Right lobe of liver (tissue), 6 donors: ENCODE results near the gene ZC3H12A. TPM values are rescaled to one million over a fixed set of nuclear protein-coding genes. Genes with fewer than 3 reads are reported as not detected.
"Not testable (repeated sequence)": the region's sequence is repeated elsewhere in the genome, so short reads cannot be mapped to it uniquely, and the experiment has no call there.

Experiments used
- ATAC-seq, 4 donors: fragments of 200-7000 bp; cut with Tn5 transposase; one replicate each; pipeline ENCODE4 v1.9.1; 2020; ENCODE audit warnings: mild to moderate bottlenecking in 4 of 4, moderate library complexity in 4 of 4
- DNase-seq, 3 donors: peaks; one replicate each; pipeline ENCODE4 v3.0.0-alpha.2; 2020
- H3K27ac ChIP-seq, 3 donors: fragments of 200-600 bp; one replicate each; pipeline ENCODE4 v1.8.0; 2022
- H3K27me3 ChIP-seq, 2 donors: fragments of 200-600 bp; one replicate each; pipeline ENCODE4 v1.8.0; 2022
- H3K36me3 ChIP-seq, 4 donors: fragments of 200-600 bp; sonication (generic) in 1 of 4; one replicate each; pipeline versions ENCODE4 v1.5.1 to v1.8.0; 2017 to 2022; ENCODE audit warnings: control low read depth in 1 of 4
- H3K4me1 ChIP-seq, 4 donors: fragments of 200-600 bp; sonication (generic) in 1 of 4; one replicate each; pipeline versions ENCODE4 v1.5.1 to v1.8.0; 2017 to 2022; ENCODE audit warnings: control low read depth in 1 of 4
- H3K4me3 ChIP-seq, 3 donors: fragments of 200-600 bp; one replicate each; pipeline ENCODE4 v1.8.0; 2022
- H3K9me3 ChIP-seq, 4 donors: fragments of 200-600 bp; sonication (generic) in 1 of 4; one replicate each; pipeline versions ENCODE4 v1.5.1 to v1.8.0; 2017 to 2022; ENCODE audit warnings: control low read depth in 1 of 4
- CTCF ChIP-seq, 4 donors: fragments of 200-600 bp in 3 of 4; fragments of 450-650 bp in 1 of 4; IDR thresholded peaks; one replicate each; pipeline versions ENCODE4 v1.5.1 to v1.8.0; 2016 to 2022; ENCODE audit warnings: antibody characterized with exemption in 4 of 4, mild to moderate bottlenecking in 2 of 4
- POLR2A ChIP-seq: fragments of 450-650 bp; IDR thresholded peaks from one replicate; pipeline ENCODE4 v1.6.1; 2017; ENCODE audit warnings: antibody characterized with exemption, mild to moderate bottlenecking
- WGBS: methylation state at CpG from one replicate; pipeline ENCODE4 v1.1.6; 2018; ENCODE audit warnings: low coverage, low lambda C conversion rate; ENCODE audit not compliant: insufficient coverage; ENCODE audit errors: missing lambda C conversion rate; 5-methylcytosine and 5-hydroxymethylcytosine counted together
- intact Hi-C, 2 donors: fragments of 100-400 bp; cut with DNase I; formaldehyde crosslinking; loops; one replicate each; pipeline versions ENCODE4 v1.11.2 to v1.14.1; 2022
- total RNA-seq, 6 experiments: library from RNA; depleted of rRNA in 2 of 6; stranded (reverse); fragments of >200 nt in 2 of 6; fragmentation: NEBNext Ultra II Directional in 3 of 6; extraction: Animal tissue kit (Norgen Biotek cat#: 25700) in 3 of 6; gene quantifications; one replicate each; pipeline versions ENCODE4 v1.1.0 to v1.2.4, GENCODE V29; 2016 to 2023
- donor health status: DM: no; HTN: yes; CAD: no.
- donor health status: DM: no; HTN: no; CAD: no.
- donor health status: DM: no; HTN: no; CAD: no.
- donor health status: DM: no; HTN: yes; CAD: no.
- donor health status: DM: no; HTN: yes; CAD: no.

ZC3H12A gene
- total RNA-seq, 6 experiments from 2014 or later: 2.7 to 21.9 (median 8.3) TPM

DNA sequence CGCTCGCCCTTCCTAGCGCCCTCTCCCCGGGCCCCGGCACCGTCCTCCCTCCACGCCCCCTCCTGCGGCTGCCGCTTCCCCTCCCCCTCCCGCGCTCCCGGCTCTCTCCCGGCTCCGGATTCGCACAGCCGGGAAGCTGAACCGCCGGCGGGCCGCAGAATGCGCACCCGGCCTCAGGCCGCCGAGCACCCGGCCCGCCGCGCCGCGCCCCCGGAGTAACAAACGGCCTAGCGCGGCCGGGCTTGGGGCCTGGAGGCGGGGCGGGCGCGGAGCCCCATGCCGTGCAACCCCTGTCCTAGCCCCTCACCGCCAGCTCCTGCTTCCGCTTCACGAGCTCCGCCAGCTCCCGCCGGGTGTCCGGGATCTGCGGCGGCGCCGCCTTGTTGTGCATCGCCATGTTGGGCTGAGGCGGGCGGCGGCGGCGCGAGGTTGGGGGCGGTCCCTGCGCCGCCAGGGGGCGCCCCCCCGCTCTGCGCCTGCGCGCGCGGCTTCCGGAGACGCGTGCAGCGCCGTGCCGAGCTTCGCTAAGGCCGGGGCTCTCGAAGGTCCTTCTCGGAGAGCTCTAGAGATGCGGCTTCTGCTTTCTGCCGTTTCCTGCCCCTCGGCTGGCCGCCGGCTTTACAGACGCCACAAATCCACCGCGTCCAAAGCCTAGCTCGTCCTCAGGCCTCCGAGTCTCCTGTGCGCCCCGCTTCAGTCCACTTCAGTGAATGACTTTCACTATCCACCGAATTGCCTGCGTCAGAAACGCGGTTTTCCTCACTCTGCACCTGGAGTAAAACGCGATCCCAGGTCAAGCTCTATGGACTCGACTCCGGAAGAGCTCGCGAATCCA lies 40.2 kb downstream of the ZC3H12A start, which contains the start of gene MEAF6:
Gene MEAF6, minus strand, starts transcription at position 417 of the 835 bp plus-strand sequence. Its CDS starts 20 bp downstream, at position 397.
- TF ChIP-seq CTCF (IDR thresholded peaks at IDR 0.05): peak; percentile 54 to 87 (median 74)
- peak; percentile 96 for TF ChIP-seq POLR2A
- H3K27me3 ChIP-seq: no peaks in the 10 kb centered on the region
- peaks cover 0 to 23% (median 7%) of the 10 kb centered on the region in 4 donors for H3K36me3 ChIP-seq
- H3K9me3 ChIP-seq: no peaks in the 10 kb centered on the region
- peak; percentile 87 to 89 (median 88) for DNase-seq
- WGBS: 2% methylated on average over 30 of the region's 100 CpGs
- peak; percentile 93 to 97 (median 94) for ATAC-seq
- peak within 1 kb of the TSS; percentile 94 to 98 (median 95) for H3K27ac ChIP-seq
- peaks cover 0 to 24% (median 6%) of the 10 kb centered on the region in 4 donors for H3K4me1 ChIP-seq
- intact Hi-C loops: no loop called here
- H3K4me3 ChIP-seq: peak within 1 kb of the TSS; percentile 83 to 90 (median 89)

GRCh38 chr1:37515185-37516034 lies 41.0 kb downstream of the ZC3H12A start:
- intact Hi-C loops: no loop called here
- Histone ChIP-seq H3K27ac (peak overlapping the region; percentile 94 to 98 (median 95)), H3K4me1 (peaks cover 0 to 24% (median 6%) of the 10 kb centered on the region in 4 donors), H3K9me3 (no peaks in the 10 kb centered on the region), H3K4me3 (peak overlapping the region; percentile 83 to 90 (median 89)), H3K27me3 (no peaks in the 10 kb centered on the region), H3K36me3 (peaks cover 0 to 22% (median 7%) of the 10 kb centered on the region in 4 donors)
- TF ChIP-seq POLR2A (no peak), CTCF (IDR thresholded peaks at IDR 0.05) (no peak)
- 66% methylated on average over 18 of the region's 18 CpGs for WGBS
- peak in 1 of 3 donors; percentile 6 for DNase-seq
- ATAC-seq: no peak

DNA sequence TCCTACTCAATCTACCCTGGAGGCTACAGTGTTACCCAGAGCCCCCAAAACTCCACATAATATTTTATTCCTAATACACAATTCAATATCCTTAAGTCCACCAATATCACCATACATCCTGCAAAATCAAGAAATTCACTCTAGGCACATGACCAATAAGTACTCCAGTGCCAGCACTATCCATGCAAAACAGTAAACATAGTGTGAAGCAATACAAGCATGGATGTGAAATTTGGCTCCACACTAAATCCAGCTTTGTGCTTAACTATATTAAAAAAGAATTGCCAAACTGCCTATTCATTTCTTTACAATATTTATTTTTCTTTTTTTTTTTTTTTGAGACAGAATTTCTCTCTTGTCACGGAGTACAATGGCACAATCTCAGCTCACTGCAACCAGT lies 43.2 kb downstream of the ZC3H12A start:
- peaks cover 0 to 24% (median 6%) of the 10 kb centered on the region in 4 donors for H3K4me1 ChIP-seq
- no peaks in the 10 kb centered on the region for H3K9me3 ChIP-seq
- intact Hi-C loops: no loop called here
- peak overlapping the region; percentile 43 to 90 (median 89) for H3K27ac ChIP-seq
- TF ChIP-seq CTCF (IDR thresholded peaks at IDR 0.05) (no peak), POLR2A (no peak)
- peaks cover 0 to 3% (median 1%) of the 10 kb centered on the region in 4 donors for H3K36me3 ChIP-seq
- DNase-seq (peak in 1 of 3 donors; percentile 40), ATAC-seq (peak in 2 of 4 donors; percentile 4 to 8)
- H3K27me3 ChIP-seq: no peaks in the 10 kb centered on the region
- 25% methylated on average over 1 of the region's 1 CpG for WGBS
- H3K4me3 ChIP-seq: no peak overlapping the region

DNA sequence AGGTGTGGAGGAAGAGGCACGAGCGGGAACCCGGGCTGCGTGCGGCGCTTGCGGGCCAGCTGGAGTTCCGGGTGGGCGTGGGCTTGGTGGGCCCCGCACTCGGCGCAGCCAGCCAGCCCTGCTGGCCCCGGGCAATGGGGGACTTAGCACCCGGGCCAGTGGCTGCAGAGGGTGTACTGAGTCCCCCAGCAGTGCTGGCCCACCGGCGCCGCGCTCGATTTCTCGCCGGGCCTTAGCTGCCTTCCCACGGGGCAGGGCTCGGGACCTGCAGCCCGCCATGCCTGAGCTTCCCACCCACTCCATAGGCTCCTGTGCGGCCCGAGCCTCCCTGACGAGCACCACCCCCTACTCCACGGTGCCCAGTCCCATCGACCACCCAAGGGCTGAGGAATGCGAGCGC lies 43.9 kb downstream of the ZC3H12A start:
- H3K36me3 ChIP-seq, H3K27me3 ChIP-seq, H3K9me3 ChIP-seq, H3K4me3 ChIP-seq, intact Hi-C loops, ATAC-seq: not testable (repeated sequence)
- Histone ChIP-seq H3K27ac (peak overlapping the region; percentile 43 to 90 (median 89)), H3K4me1 (peaks cover 0 to 23% (median 5%) of the 10 kb centered on the region in 4 donors)
- DNase-seq: peak in 1 of 3 donors; percentile 24
- no CpG with 5 or more reads among the region's 31 CpGs for WGBS

DNA sequence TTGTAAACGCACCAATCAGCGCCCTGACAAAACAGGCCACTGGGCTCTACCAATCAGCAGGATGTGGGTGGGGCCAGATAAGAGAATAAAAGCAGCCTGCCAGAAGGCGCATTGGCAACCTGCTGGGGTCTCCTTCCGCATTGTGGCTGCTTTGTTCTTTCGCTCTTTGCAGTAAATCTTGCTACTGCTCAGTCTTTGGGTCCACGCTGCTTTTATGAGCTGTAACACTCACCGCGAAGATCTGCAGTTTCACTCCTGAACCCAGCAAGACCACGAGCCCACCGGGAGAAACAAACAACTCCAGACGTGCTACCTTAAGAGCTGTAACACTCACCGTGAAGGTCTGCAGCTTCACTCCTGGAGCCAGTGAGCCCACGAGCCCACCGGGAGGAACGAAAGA lies 44.5 kb downstream of the ZC3H12A start:
- H3K4me1 ChIP-seq: peaks cover 0 to 16% (median 3%) of the 10 kb centered on the region in 4 donors
- intact Hi-C loops, ATAC-seq, H3K27ac ChIP-seq, H3K9me3 ChIP-seq, H3K36me3 ChIP-seq, H3K27me3 ChIP-seq, H3K4me3 ChIP-seq: not testable (repeated sequence)
- 88% methylated on average over 12 of the region's 15 CpGs for WGBS
- peak in 1 of 3 donors; percentile 7 for DNase-seq
